Peyer's patch (tissue), 4 donors: ENCODE results near the gene ANO9. TPM values are rescaled to one million over a fixed set of nuclear protein-coding genes. Genes with fewer than 3 reads are reported as not detected.

ENCODE experiments used
- DNase-seq, 3 donors: peaks; one replicate each; pipeline ENCODE4 v3.0.0-alpha.2; 2017 to 2019
- H3K27ac ChIP-seq, 4 donors: fragments of 200-600 bp; sonication (generic); one replicate each; pipeline ENCODE4 v1.5.1; 2016 to 2019
- H3K27me3 ChIP-seq, 2 donors: fragments of 200-600 bp; sonication (generic); one replicate each; pipeline ENCODE4 v1.5.1; 2019
- H3K36me3 ChIP-seq, 3 donors: fragments of 200-600 bp; sonication (generic); one replicate each; pipeline ENCODE4 v1.5.1; 2016 to 2019
- H3K4me1 ChIP-seq, 4 donors: fragments of 200-600 bp; sonication (generic); one replicate each; pipeline ENCODE4 v1.5.1; 2016 to 2019
- H3K4me3 ChIP-seq, 4 donors: fragments of 200-600 bp; sonication (generic); 1 replicate in 3 of 4; 2 replicates in 1 of 4; pipeline ENCODE4 v1.5.1; 2016 to 2019; ENCODE audit warnings: mild to moderate bottlenecking in 1 of 4
- H3K9me3 ChIP-seq, 4 donors: fragments of 200-600 bp; sonication (generic); one replicate each; pipeline ENCODE4 v1.5.1; 2016 to 2019; ENCODE audit warnings: mild to moderate bottlenecking in 1 of 4
- POLR2A ChIP-seq, 2 donors: fragments of 450-650 bp; IDR thresholded peaks; one replicate each; pipeline ENCODE4 v1.5.1; 2017; ENCODE audit warnings: antibody characterized with exemption in 2 of 2, mild to moderate bottlenecking in 2 of 2, moderate library complexity in 2 of 2
- total RNA-seq, 4 donors: library from RNA; depleted of rRNA; stranded (reverse); fragments of >200 nt; gene quantifications; one replicate each; pipeline ENCODE4 v1.1.0, GENCODE V29; 2016
- TF ChIP-seq, protein P1 (sequence below), 6 experiments: fragments of 450-650 bp in 4 of 6; fragments of 200-600 bp in 2 of 6; sonication (generic) in 1 of 6; IDR thresholded peaks; one replicate each; pipeline ENCODE4 v1.5.1; 2017 to 2019; ENCODE audit warnings: antibody characterized with exemption in 6 of 6, mild to moderate bottlenecking in 3 of 6, moderate library complexity in 1 of 6

The ANO9 gene
- total RNA-seq, 4 donors from 2014 or later, result 161 to 474 (median 254) TPM

DNA sequence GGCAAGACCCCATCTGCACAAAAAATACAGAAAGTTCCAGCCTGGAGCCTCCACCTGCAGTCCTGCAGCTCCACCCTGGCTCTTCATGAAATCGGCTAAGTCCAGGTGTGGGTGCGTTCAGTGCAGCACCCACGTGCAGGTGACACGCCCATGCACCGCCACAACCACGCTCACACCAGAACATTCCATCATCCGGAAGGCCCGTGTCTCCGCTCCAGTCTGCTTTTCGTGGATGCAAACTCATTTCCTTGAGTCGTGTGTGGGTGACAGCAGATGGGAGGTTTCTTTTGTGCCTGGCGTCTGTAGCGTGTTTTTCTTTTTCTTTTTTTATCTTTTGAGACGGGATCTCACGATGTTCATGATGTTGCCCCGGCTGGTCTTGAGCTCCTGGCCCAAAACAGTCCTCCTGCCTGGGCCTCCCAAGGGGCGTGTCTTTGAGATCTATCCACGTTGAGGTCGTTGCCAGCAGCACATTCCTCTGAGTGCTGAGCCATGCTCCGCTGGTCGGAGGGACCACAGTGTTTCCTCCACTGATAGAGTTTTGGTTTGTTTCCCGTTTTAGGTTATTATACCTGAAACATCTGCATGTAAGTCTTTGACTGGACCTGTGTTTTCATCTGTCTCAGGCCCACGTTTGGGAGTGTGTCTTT lies 15.4 kb upstream of the ANO9 start:
- peak in 1 of 3 donors; percentile 35 for DNase-seq
- TF ChIP-seq, protein P1, sequence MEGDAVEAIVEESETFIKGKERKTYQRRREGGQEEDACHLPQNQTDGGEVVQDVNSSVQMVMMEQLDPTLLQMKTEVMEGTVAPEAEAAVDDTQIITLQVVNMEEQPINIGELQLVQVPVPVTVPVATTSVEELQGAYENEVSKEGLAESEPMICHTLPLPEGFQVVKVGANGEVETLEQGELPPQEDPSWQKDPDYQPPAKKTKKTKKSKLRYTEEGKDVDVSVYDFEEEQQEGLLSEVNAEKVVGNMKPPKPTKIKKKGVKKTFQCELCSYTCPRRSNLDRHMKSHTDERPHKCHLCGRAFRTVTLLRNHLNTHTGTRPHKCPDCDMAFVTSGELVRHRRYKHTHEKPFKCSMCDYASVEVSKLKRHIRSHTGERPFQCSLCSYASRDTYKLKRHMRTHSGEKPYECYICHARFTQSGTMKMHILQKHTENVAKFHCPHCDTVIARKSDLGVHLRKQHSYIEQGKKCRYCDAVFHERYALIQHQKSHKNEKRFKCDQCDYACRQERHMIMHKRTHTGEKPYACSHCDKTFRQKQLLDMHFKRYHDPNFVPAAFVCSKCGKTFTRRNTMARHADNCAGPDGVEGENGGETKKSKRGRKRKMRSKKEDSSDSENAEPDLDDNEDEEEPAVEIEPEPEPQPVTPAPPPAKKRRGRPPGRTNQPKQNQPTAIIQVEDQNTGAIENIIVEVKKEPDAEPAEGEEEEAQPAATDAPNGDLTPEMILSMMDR (IDR thresholded peaks at IDR 0.05), result no peak
- no peak for TF ChIP-seq POLR2A (IDR thresholded peaks at IDR 0.05)
- peaks cover 0 to 37% (median 0%) of the 10 kb centered on the region in 3 donors for H3K36me3 ChIP-seq
- no peak overlapping the region for H3K4me3 ChIP-seq
- no peaks in the 10 kb centered on the region for H3K9me3 ChIP-seq
- peaks cover 0 to 8% (median 0%) of the 10 kb centered on the region in 4 donors for H3K4me1 ChIP-seq
- no peaks in the 10 kb centered on the region for H3K27me3 ChIP-seq
- H3K27ac ChIP-seq, result peak overlapping the region in 1 of 4 donors; percentile 59

- peak in 2 of 3 donors; percentile 67 to 76 for DNase-seq
- peaks cover 0 to 8% (median 4%) of the 10 kb centered on the region in 4 donors for H3K4me1 ChIP-seq
- no peaks in the 10 kb centered on the region for H3K27me3 ChIP-seq
- H3K27ac ChIP-seq, result peak overlapping the region in 1 of 4 donors; percentile 59
- H3K36me3 ChIP-seq, result peaks cover 0 to 35% (median 0%) of the 10 kb centered on the region in 3 donors
- no peaks in the 10 kb centered on the region for H3K9me3 ChIP-seq
- no peak overlapping the region for H3K4me3 ChIP-seq
- TF ChIP-seq, protein P1 (IDR thresholded peaks at IDR 0.05), result no peak
- TF ChIP-seq POLR2A (IDR thresholded peaks at IDR 0.05), result no peak
Observed at GRCh38 chr11:456533-456932, 14.7 kb upstream of the ANO9 start.

- H3K36me3 ChIP-seq, result peaks cover 0 to 29% (median 0%) of the 10 kb centered on the region in 3 donors
- no peak overlapping the region for H3K4me3 ChIP-seq
- H3K27ac ChIP-seq, result no peak overlapping the region
- no peaks in the 10 kb centered on the region for H3K27me3 ChIP-seq
- peaks cover 0 to 14% (median 9%) of the 10 kb centered on the region in 4 donors for H3K4me1 ChIP-seq
- no peak for DNase-seq
- TF ChIP-seq POLR2A (IDR thresholded peaks at IDR 0.05), result no peak
- TF ChIP-seq, protein P1 (IDR thresholded peaks at IDR 0.05), result no peak
- H3K9me3 ChIP-seq, result no peaks in the 10 kb centered on the region
Observed at GRCh38 chr11:455566-456147, 13.8 kb upstream of the ANO9 start.

- no peaks in the 10 kb centered on the region for H3K27me3 ChIP-seq
- TF ChIP-seq, protein P1 (IDR thresholded peaks at IDR 0.05), result no peak
- TF ChIP-seq POLR2A (IDR thresholded peaks at IDR 0.05), result no peak
- no peak overlapping the region for H3K27ac ChIP-seq
- no peak for DNase-seq
- H3K9me3 ChIP-seq, result no peaks in the 10 kb centered on the region
- no peak overlapping the region for H3K4me3 ChIP-seq
- peaks cover 0 to 14% (median 9%) of the 10 kb centered on the region in 4 donors for H3K4me1 ChIP-seq
- H3K36me3 ChIP-seq, result peaks cover 0 to 22% (median 0%) of the 10 kb centered on the region in 3 donors
Observed at GRCh38 chr11:454801-455565, 13.2 kb upstream of the ANO9 start.

DNA sequence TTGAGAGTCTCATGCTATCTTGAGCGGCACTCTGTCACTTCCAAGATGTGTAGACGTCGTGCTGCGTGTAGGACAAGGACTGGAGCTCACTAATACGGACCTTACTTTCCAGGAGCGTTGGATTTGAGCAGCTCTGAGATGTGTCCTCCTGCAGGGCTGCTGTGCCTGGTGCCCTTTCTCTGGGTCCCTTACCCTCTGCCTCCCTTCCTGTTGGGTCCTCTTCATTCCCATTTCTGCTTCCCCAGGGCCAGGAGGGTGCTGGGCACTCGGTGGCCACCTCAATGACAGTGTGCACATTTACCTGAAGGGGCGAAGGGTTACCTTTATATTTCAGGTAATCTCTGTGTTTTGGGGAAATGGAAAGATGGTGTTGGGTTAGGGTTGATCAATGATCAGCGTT lies 12.2 kb upstream of the ANO9 start:
- peaks cover 0 to 15% (median 0%) of the 10 kb centered on the region in 3 donors for H3K36me3 ChIP-seq
- TF ChIP-seq POLR2A (IDR thresholded peaks at IDR 0.05), result no peak
- TF ChIP-seq, protein P1 (IDR thresholded peaks at IDR 0.05), result no peak
- peaks cover 0 to 20% (median 13%) of the 10 kb centered on the region in 4 donors for H3K4me1 ChIP-seq
- DNase-seq, result no peak
- no peak overlapping the region for H3K4me3 ChIP-seq
- H3K9me3 ChIP-seq, result no peaks in the 10 kb centered on the region
- H3K27ac ChIP-seq, result no peak overlapping the region
- H3K27me3 ChIP-seq, result no peaks in the 10 kb centered on the region
